ENCODE results near the gene KRTAP4-7.
"Not testable (repeated sequence)": the region's sequence is repeated elsewhere in the genome, so short reads cannot be mapped to it uniquely, and the experiment has no call there.

Gene KRTAP4-7

GRCh38 chr17:41054556-41054955 lies 29.4 kb upstream of the KRTAP4-7 start:
- not testable (repeated sequence) for H3K27ac ChIP-seq (ENCODE audit: low read depth, low read length, severe bottlenecking); H3K36me3 ChIP-seq (ENCODE audit: control insufficient read depth, insufficient read depth, low read length); H3K4me3 ChIP-seq (ENCODE audit: extremely low read depth, insufficient read depth, low read length, poor library complexity, severe bottlenecking); H3K4me1 ChIP-seq (ENCODE audit: control insufficient read depth, insufficient read depth, low read length, poor library complexity, severe bottlenecking)
- WGBS, 2 experiments (ENCODE audit: insufficient coverage in 2 of 2) = 92 to 96% methylated on average over 3 to 5 of the region's 9 CpGs
- H3K9me3 ChIP-seq (ENCODE audit: control insufficient read depth, low read length) = peaks cover 17% of the 10 kb centered on the region

- peaks cover 17% of the 10 kb centered on the region for H3K9me3 ChIP-seq (ENCODE audit: control insufficient read depth, low read length)
- not testable (repeated sequence) for H3K36me3 ChIP-seq (ENCODE audit: control insufficient read depth, insufficient read depth, low read length); H3K4me1 ChIP-seq (ENCODE audit: control insufficient read depth, insufficient read depth, low read length, poor library complexity, severe bottlenecking); H3K27ac ChIP-seq (ENCODE audit: low read depth, low read length, severe bottlenecking); H3K4me3 ChIP-seq (ENCODE audit: extremely low read depth, insufficient read depth, low read length, poor library complexity, severe bottlenecking)
- WGBS, 2 experiments (ENCODE audit: insufficient coverage in 2 of 2) = no CpG with 5 or more reads among the region's 6 CpGs
These were observed 28.8 kb upstream of the KRTAP4-7 start, which contains the start of gene KRTAP2-2 for GRCh38 chr17:41055130-41055529. KRTAP2-2 (minus strand) TSS chr17:41055230; CDS start chr17:41055211, 19 bp downstream.

- WGBS, 2 experiments (ENCODE audit: insufficient coverage in 2 of 2) = 100% methylated on average over 1 of the region's 1 CpG; no CpG with 5 or more reads in 1 of the 2 experiments
- no peaks in the 10 kb centered on the region for H3K36me3 ChIP-seq (ENCODE audit: control insufficient read depth, insufficient read depth, low read length)
- H3K9me3 ChIP-seq (ENCODE audit: control insufficient read depth, low read length) = peaks cover 17% of the 10 kb centered on the region
- H3K4me3 ChIP-seq (ENCODE audit: extremely low read depth, insufficient read depth, low read length, poor library complexity, severe bottlenecking) = no peak overlapping the region
- H3K4me1 ChIP-seq (ENCODE audit: control insufficient read depth, insufficient read depth, low read length, poor library complexity, severe bottlenecking) = peaks cover 11% of the 10 kb centered on the region
- H3K27ac ChIP-seq (ENCODE audit: low read depth, low read length, severe bottlenecking) = no peak overlapping the region
These were observed 26.4 kb upstream of the KRTAP4-7 start for GRCh38 chr17:41057547-41057946.

GRCh38 chr17:41058741-41059140 lies 25.2 kb upstream of the KRTAP4-7 start:
- H3K4me1 ChIP-seq (ENCODE audit: control insufficient read depth, insufficient read depth, low read length, poor library complexity, severe bottlenecking) = peaks cover 11% of the 10 kb centered on the region
- H3K27ac ChIP-seq (ENCODE audit: low read depth, low read length, severe bottlenecking) = no peak overlapping the region
- 100% methylated on average over 1 of the region's 5 CpGs; no CpG with 5 or more reads in 1 of the 2 experiments for WGBS, 2 experiments (ENCODE audit: insufficient coverage in 2 of 2)
- no peaks in the 10 kb centered on the region for H3K36me3 ChIP-seq (ENCODE audit: control insufficient read depth, insufficient read depth, low read length)
- H3K9me3 ChIP-seq (ENCODE audit: control insufficient read depth, low read length) = peaks cover 11% of the 10 kb centered on the region
- H3K4me3 ChIP-seq (ENCODE audit: extremely low read depth, insufficient read depth, low read length, poor library complexity, severe bottlenecking) = no peak overlapping the region

- Histone ChIP-seq H3K27ac (ENCODE audit: low read depth, low read length, severe bottlenecking) (peak overlapping the region; percentile 63), H3K9me3 (ENCODE audit: control insufficient read depth, low read length) (peaks cover 11% of the 10 kb centered on the region), H3K4me1 (ENCODE audit: control insufficient read depth, insufficient read depth, low read length, poor library complexity, severe bottlenecking) (peaks cover 11% of the 10 kb centered on the region)
- not testable (repeated sequence) for H3K36me3 ChIP-seq (ENCODE audit: control insufficient read depth, insufficient read depth, low read length); H3K4me3 ChIP-seq (ENCODE audit: extremely low read depth, insufficient read depth, low read length, poor library complexity, severe bottlenecking)
- WGBS, 2 experiments (ENCODE audit: insufficient coverage in 2 of 2) = 72 to 77% methylated on average over 4 to 5 of the region's 31 CpGs
These were observed 24.5 kb upstream of the KRTAP4-7 start for GRCh38 chr17:41059276-41060051.

- H3K36me3 ChIP-seq (ENCODE audit: control insufficient read depth, insufficient read depth, low read length) = no peaks in the 10 kb centered on the region
- WGBS, 2 experiments (ENCODE audit: insufficient coverage in 2 of 2) = 83 to 87% methylated on average over 2 to 6 of the region's 6 CpGs
- H3K4me3 ChIP-seq (ENCODE audit: extremely low read depth, insufficient read depth, low read length, poor library complexity, severe bottlenecking) = no peak within 1 kb of the TSS
- peaks cover 11% of the 10 kb centered on the region for H3K4me1 ChIP-seq (ENCODE audit: control insufficient read depth, insufficient read depth, low read length, poor library complexity, severe bottlenecking)
- peak within 1 kb of the TSS; percentile 63 for H3K27ac ChIP-seq (ENCODE audit: low read depth, low read length, severe bottlenecking)
- H3K9me3 ChIP-seq (ENCODE audit: control insufficient read depth, low read length) = peaks cover 11% of the 10 kb centered on the region
These were observed 23.8 kb upstream of the KRTAP4-7 start, which contains the start of gene KRTAP2-3 for GRCh38 chr17:41060052-41060604. KRTAP2-3 (minus strand) TSS chr17:41060114; CDS start chr17:41060050, 64 bp downstream.

GRCh38 chr17:41061964-41062363 lies 22.0 kb upstream of the KRTAP4-7 start:
- WGBS, 2 experiments (ENCODE audit: insufficient coverage in 2 of 2) = 89% methylated on average over 1 of the region's 1 CpG; no CpG with 5 or more reads in 1 of the 2 experiments
- peaks cover 5% of the 10 kb centered on the region for H3K9me3 ChIP-seq (ENCODE audit: control insufficient read depth, low read length)
- H3K4me1 ChIP-seq (ENCODE audit: control insufficient read depth, insufficient read depth, low read length, poor library complexity, severe bottlenecking) = peaks cover 11% of the 10 kb centered on the region
- no peak overlapping the region for H3K4me3 ChIP-seq (ENCODE audit: extremely low read depth, insufficient read depth, low read length, poor library complexity, severe bottlenecking)
- peak overlapping the region; percentile 58 for H3K27ac ChIP-seq (ENCODE audit: low read depth, low read length, severe bottlenecking)
- no peaks in the 10 kb centered on the region for H3K36me3 ChIP-seq (ENCODE audit: control insufficient read depth, insufficient read depth, low read length)

- H3K9me3 ChIP-seq (ENCODE audit: control insufficient read depth, low read length) = no peaks in the 10 kb centered on the region
- H3K4me1 ChIP-seq (ENCODE audit: control insufficient read depth, insufficient read depth, low read length, poor library complexity, severe bottlenecking) = peaks cover 11% of the 10 kb centered on the region
- H3K27ac ChIP-seq (ENCODE audit: low read depth, low read length, severe bottlenecking) = no peak overlapping the region
These were observed 20.5 kb upstream of the KRTAP4-7 start for GRCh38 chr17:41063449-41063848.

GRCh38 chr17:41064301-41064700 lies 19.6 kb upstream of the KRTAP4-7 start:
- no peaks in the 10 kb centered on the region for H3K9me3 ChIP-seq (ENCODE audit: control insufficient read depth, low read length)
- no peak overlapping the region for H3K4me3 ChIP-seq (ENCODE audit: extremely low read depth, insufficient read depth, low read length, poor library complexity, severe bottlenecking)
- peaks cover 6% of the 10 kb centered on the region for H3K4me1 ChIP-seq (ENCODE audit: control insufficient read depth, insufficient read depth, low read length, poor library complexity, severe bottlenecking)
- no peaks in the 10 kb centered on the region for H3K36me3 ChIP-seq (ENCODE audit: control insufficient read depth, insufficient read depth, low read length)
- no CpG with 5 or more reads among the region's 1 CpG for WGBS, 2 experiments (ENCODE audit: insufficient coverage in 2 of 2)
- no peak overlapping the region for H3K27ac ChIP-seq (ENCODE audit: low read depth, low read length, severe bottlenecking)

More at GRCh38 chr17:41063449-41063848, 20.5 kb upstream of the KRTAP4-7 start:
- Histone ChIP-seq H3K36me3 (ENCODE audit: control insufficient read depth, insufficient read depth, low read length) (no peaks in the 10 kb centered on the region), H3K4me3 (ENCODE audit: extremely low read depth, insufficient read depth, low read length, poor library complexity, severe bottlenecking) (no peak overlapping the region)
- no CpG with 5 or more reads among the region's 4 CpGs for WGBS, 2 experiments (ENCODE audit: insufficient coverage in 2 of 2)

GRCh38 chr17:41065016-41065689 lies 18.8 kb upstream of the KRTAP4-7 start:
- H3K36me3 ChIP-seq (ENCODE audit: control insufficient read depth, insufficient read depth, low read length); H3K27ac ChIP-seq (ENCODE audit: low read depth, low read length, severe bottlenecking); H3K4me3 ChIP-seq (ENCODE audit: extremely low read depth, insufficient read depth, low read length, poor library complexity, severe bottlenecking); H3K9me3 ChIP-seq (ENCODE audit: control insufficient read depth, low read length); H3K4me1 ChIP-seq (ENCODE audit: control insufficient read depth, insufficient read depth, low read length, poor library complexity, severe bottlenecking): not testable (repeated sequence)
- WGBS, 2 experiments (ENCODE audit: insufficient coverage in 2 of 2) = 84% methylated on average over 3 of the region's 16 CpGs

All from mesodermal cell (in vitro differentiated cells).